Left kidney (tissue), 2 donors: ENCODE results near the gene ZNF516. TPM values are rescaled to one million over a fixed set of nuclear protein-coding genes. Genes with fewer than 3 reads are reported as not detected.

Source experiments
- DNase-seq: peaks from one replicate; pipeline ENCODE4 v3.0.0-alpha.2; 2013
- polyA plus RNA-seq: library from polyadenylated mRNA; unstranded; fragments of 120-200 nt; gene quantifications from one replicate; pipeline ENCODE4 v1.2.1, GENCODE V29; 2013; ENCODE audit not compliant: insufficient read length

ZNF516 gene
- polyA plus RNA-seq, 1 donor: 44.3 TPM

GRCh38 chr18:76441668-76442412, 53.2 kb downstream of the ZNF516 start:
- DNase-seq: no peak

GRCh38 chr18:76441002-76441667, 53.9 kb downstream of the ZNF516 start:
- DNase-seq: no peak

GRCh38 chr18:76437910-76438309, 57.1 kb downstream of the ZNF516 start:
- DNase-seq: no peak

GRCh38 chr18:76437011-76437410, 58.0 kb downstream of the ZNF516 start:
- no peak for DNase-seq

- DNase-seq: no peak
Observed at GRCh38 chr18:76436342-76436741, 58.7 kb downstream of the ZNF516 start.

- no peak for DNase-seq
Observed at GRCh38 chr18:76435316-76435989, 59.6 kb downstream of the ZNF516 start.

GRCh38 chr18:76434452-76434851, 60.6 kb downstream of the ZNF516 start:
- DNase-seq: no peak

GRCh38 chr18:76433788-76434187, 61.3 kb downstream of the ZNF516 start:
- no peak for DNase-seq

GRCh38 chr18:76432970-76433767, 61.9 kb downstream of the ZNF516 start:
- no peak for DNase-seq

GRCh38 chr18:76432274-76432755, 62.7 kb downstream of the ZNF516 start:
- no peak for DNase-seq

GRCh38 chr18:76431437-76432273, 63.4 kb downstream of the ZNF516 start:
- no peak for DNase-seq

GRCh38 chr18:76430636-76431035, 64.4 kb downstream of the ZNF516 start:
- DNase-seq: no peak

GRCh38 chr18:76429262-76430126, 65.5 kb downstream of the ZNF516 start:
- no peak for DNase-seq

GRCh38 chr18:76428396-76429261, 66.4 kb downstream of the ZNF516 start:
- DNase-seq: no peak

- no peak for DNase-seq
Observed at GRCh38 chr18:76426737-76427305, 68.2 kb downstream of the ZNF516 start.

GRCh38 chr18:76425146-76426131, 69.6 kb downstream of the ZNF516 start:
- no peak for DNase-seq

- DNase-seq: no peak
Observed at GRCh38 chr18:76422838-76423237, 72.2 kb downstream of the ZNF516 start.

- no peak for DNase-seq
Observed at GRCh38 chr18:76422121-76422520, 72.9 kb downstream of the ZNF516 start.
